Liver (tissue), 9 donors: ENCODE data around the gene PDIA4. TPM values are rescaled to one million over a fixed set of nuclear protein-coding genes. Genes with fewer than 3 reads are reported as not detected.
"Not testable (repeated sequence)": the region's sequence is repeated elsewhere in the genome, so short reads cannot be mapped to it uniquely, and the experiment has no call there.

ENCODE experiments used
- DNase-seq: peaks from one replicate; pipeline ENCODE4 v3.0.0-alpha.2; 2017; ENCODE audit warnings: low spot score
- H3K27ac ChIP-seq, 2 donors: one replicate each; pipeline ENCODE4 v1.7.0; 2013; ENCODE audit warnings: inconsistent platforms in 2 of 2, low read length in 2 of 2, control low read depth in 1 of 2, low read depth in 1 of 2, mild to moderate bottlenecking in 1 of 2
- H3K27me3 ChIP-seq, 4 donors: one replicate each; pipeline versions ENCODE4 v1.6.1 to v1.7.0; 2013; ENCODE audit warnings: low read length in 3 of 4, inconsistent platforms in 1 of 4, mild to moderate bottlenecking in 1 of 4, moderate library complexity in 1 of 4; ENCODE audit not compliant: control insufficient read depth in 4 of 4, insufficient read depth in 4 of 4
- H3K36me3 ChIP-seq, 4 donors: one replicate each; pipeline versions ENCODE4 v1.6.1 to v1.7.0; 2013; ENCODE audit warnings: low read length in 3 of 4, mild to moderate bottlenecking in 3 of 4, low read depth in 1 of 4, moderate library complexity in 1 of 4; ENCODE audit not compliant: control insufficient read depth in 4 of 4, insufficient read depth in 3 of 4
- H3K4me1 ChIP-seq, 4 donors: one replicate each; pipeline versions ENCODE4 v1.6.1 to v1.7.0; 2013; ENCODE audit warnings: low read length in 3 of 4, mild to moderate bottlenecking in 3 of 4, moderate library complexity in 1 of 4; ENCODE audit not compliant: control insufficient read depth in 4 of 4, insufficient read depth in 4 of 4
- H3K4me3 ChIP-seq, 3 donors: one replicate each; pipeline versions ENCODE4 v1.6.1 to v1.7.0; 2013; ENCODE audit warnings: low read length in 3 of 3, control low read depth in 1 of 3, low read depth in 1 of 3, mild to moderate bottlenecking in 1 of 3
- H3K9ac ChIP-seq, 2 donors: one replicate each; pipeline ENCODE4 v1.7.0; 2013; ENCODE audit warnings: low read length in 2 of 2, mild to moderate bottlenecking in 2 of 2, moderate library complexity in 2 of 2, control low read depth in 1 of 2, low read depth in 1 of 2
- H3K9me3 ChIP-seq, 4 donors: one replicate each; pipeline versions ENCODE4 v1.6.1 to v1.7.0; 2013; ENCODE audit warnings: low read length in 3 of 4; ENCODE audit not compliant: control insufficient read depth in 4 of 4
- EGR1 ChIP-seq, 2 donors: IDR thresholded peaks; 2 replicates each; pipeline ENCODE4 v1.6.1; 2016 to 2018; ENCODE audit warnings: antibody characterized with exemption in 2 of 2, low read depth in 2 of 2
- FOXA1 ChIP-seq: IDR thresholded peaks from 2 replicates; pipeline ENCODE4 v1.6.1; 2016; ENCODE audit warnings: antibody characterized with exemption
- GABPA ChIP-seq, 2 donors: IDR thresholded peaks in 1 of 2; conservative IDR thresholded peaks in 1 of 2; 2 replicates each; pipeline ENCODE4 v1.6.1; 2016; ENCODE audit warnings: antibody characterized with exemption in 2 of 2, mild to moderate bottlenecking in 1 of 2, moderate library complexity in 1 of 2
- HNF4G ChIP-seq: IDR thresholded peaks from 2 replicates; pipeline ENCODE4 v1.6.1; 2016; ENCODE audit warnings: antibody characterized with exemption
- JUND ChIP-seq, 2 donors: IDR thresholded peaks; 2 replicates each; pipeline ENCODE4 v1.6.1; 2016; ENCODE audit warnings: antibody characterized with exemption in 2 of 2
- MAX ChIP-seq: IDR thresholded peaks from 2 replicates; pipeline ENCODE4 v1.6.1; 2016; ENCODE audit warnings: antibody characterized with exemption
- NR2F2 ChIP-seq: IDR thresholded peaks from 2 replicates; pipeline ENCODE4 v1.6.1; 2016; ENCODE audit warnings: antibody characterized with exemption
- RAD21 ChIP-seq, 2 donors: IDR thresholded peaks; 2 replicates each; pipeline ENCODE4 v1.6.1; 2016; ENCODE audit warnings: antibody characterized with exemption in 2 of 2, mild to moderate bottlenecking in 2 of 2
- REST ChIP-seq: IDR thresholded peaks from 2 replicates; pipeline ENCODE4 v1.6.1; 2016; ENCODE audit warnings: antibody characterized with exemption, mild to moderate bottlenecking
- RXRA ChIP-seq, 2 donors: IDR thresholded peaks; 2 replicates each; pipeline ENCODE4 v1.6.1; 2017 to 2018; ENCODE audit warnings: antibody characterized with exemption in 2 of 2, mild to moderate bottlenecking in 1 of 2
- SP1 ChIP-seq: IDR thresholded peaks from 2 replicates; pipeline ENCODE4 v1.6.1; 2018; ENCODE audit warnings: antibody characterized with exemption, mild to moderate bottlenecking
- TAF1 ChIP-seq: conservative IDR thresholded peaks from 2 replicates; pipeline ENCODE4 v1.6.1; 2016; ENCODE audit warnings: antibody characterized with exemption, mild to moderate bottlenecking
- ZBTB33 ChIP-seq: IDR thresholded peaks from 2 replicates; pipeline ENCODE4 v1.6.1; 2016; ENCODE audit warnings: antibody characterized with exemption
- WGBS: extraction: QIAGEN DNeasy Blood & Tissue Kit; methylation state at CpG from one replicate; pipeline ENCODE4 v1.1.7; 2013; 5-methylcytosine and 5-hydroxymethylcytosine counted together
- polyA plus RNA-seq, 2 donors: library from polyadenylated mRNA; stranded (reverse) in 1 of 2; unstranded in 1 of 2; fragments of 200-250 nt in 1 of 2; fragments of >200 nt in 1 of 2; fragmentation: Nextera tagmentation in 1 of 2; extraction: Ambion mirVana in 1 of 2; gene quantifications; one replicate each; pipeline versions ENCODE4 v1.2.1 to v1.2.3, GENCODE V29; 2013 to 2015
- total RNA-seq, 2 donors: library from RNA; depleted of rRNA; stranded (reverse); fragments of >200 nt; gene quantifications; one replicate each; pipeline ENCODE4 v1.2.3, GENCODE V29; 2014
- TF ChIP-seq, protein P1 (sequence below): fragments of 150-350 bp; IDR thresholded peaks from 2 replicates; pipeline ENCODE4 v1.5.1; 2017; ENCODE audit warnings: improper control_type of control experiment, low read depth, low read length; ENCODE audit not compliant: missing input control
- TF ChIP-seq, protein P2 (sequence below): IDR thresholded peaks from 2 replicates; pipeline ENCODE4 v1.6.1; 2016; ENCODE audit warnings: antibody characterized with exemption
- donor health status: healthy.
- donor health status: healthy.
- donor health status: healthy.
- donor health status: healthy.
- donor health status: healthy.

The PDIA4 gene
- total and polyA plus RNA-seq, 4 donors, result 133 to 502 (median 233) TPM

DNA sequence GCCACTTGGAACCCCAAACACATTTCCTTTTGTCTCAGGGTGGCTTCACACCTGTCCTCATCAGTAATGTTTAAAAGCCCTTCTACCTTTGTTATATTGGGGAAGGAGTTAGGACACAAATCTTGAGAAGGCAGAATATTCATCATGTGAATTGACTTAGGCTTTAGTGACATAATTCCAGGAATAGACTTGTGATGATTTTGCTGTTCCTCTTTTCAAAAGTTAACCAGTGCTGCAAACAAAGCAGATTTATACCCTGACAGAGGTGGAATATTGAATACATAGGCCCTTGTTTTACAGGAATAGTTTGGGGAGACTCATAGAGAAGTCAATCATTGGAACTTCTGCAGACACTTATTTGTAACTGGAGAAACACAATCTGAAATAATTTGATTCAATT, 35.2 kb upstream of the PDIA4 start:
- Histone ChIP-seq H3K4me3 (no peak overlapping the region), H3K4me1 (peaks cover 0 to 3% (median under 1%) of the 10 kb centered on the region in 4 donors), H3K9ac (no peak overlapping the region), H3K27me3 (no peaks in the 10 kb centered on the region), H3K36me3 (peaks cover 0 to 4% (median 1%) of the 10 kb centered on the region in 4 donors), H3K27ac (no peak overlapping the region), H3K9me3 (no peaks in the 10 kb centered on the region)
- DNase-seq, result no peak
- TF ChIP-seq RAD21 (IDR thresholded peaks at IDR 0.05), result no peak
- TF ChIP-seq FOXA1, result no peak
- no peak for TF ChIP-seq SP1
- TF ChIP-seq, protein P1, sequence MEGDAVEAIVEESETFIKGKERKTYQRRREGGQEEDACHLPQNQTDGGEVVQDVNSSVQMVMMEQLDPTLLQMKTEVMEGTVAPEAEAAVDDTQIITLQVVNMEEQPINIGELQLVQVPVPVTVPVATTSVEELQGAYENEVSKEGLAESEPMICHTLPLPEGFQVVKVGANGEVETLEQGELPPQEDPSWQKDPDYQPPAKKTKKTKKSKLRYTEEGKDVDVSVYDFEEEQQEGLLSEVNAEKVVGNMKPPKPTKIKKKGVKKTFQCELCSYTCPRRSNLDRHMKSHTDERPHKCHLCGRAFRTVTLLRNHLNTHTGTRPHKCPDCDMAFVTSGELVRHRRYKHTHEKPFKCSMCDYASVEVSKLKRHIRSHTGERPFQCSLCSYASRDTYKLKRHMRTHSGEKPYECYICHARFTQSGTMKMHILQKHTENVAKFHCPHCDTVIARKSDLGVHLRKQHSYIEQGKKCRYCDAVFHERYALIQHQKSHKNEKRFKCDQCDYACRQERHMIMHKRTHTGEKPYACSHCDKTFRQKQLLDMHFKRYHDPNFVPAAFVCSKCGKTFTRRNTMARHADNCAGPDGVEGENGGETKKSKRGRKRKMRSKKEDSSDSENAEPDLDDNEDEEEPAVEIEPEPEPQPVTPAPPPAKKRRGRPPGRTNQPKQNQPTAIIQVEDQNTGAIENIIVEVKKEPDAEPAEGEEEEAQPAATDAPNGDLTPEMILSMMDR, result no peak
- no peak for TF ChIP-seq RXRA (IDR thresholded peaks at IDR 0.05)
- no peak for TF ChIP-seq NR2F2
- TF ChIP-seq HNF4G, result no peak
- TF ChIP-seq REST, result no peak
- no peak for TF ChIP-seq GABPA (IDR thresholded peaks at IDR 0.05 in 1 of 2, conservative IDR thresholded peaks at IDR 0.05 in 1 of 2)
- no peak for TF ChIP-seq JUND (IDR thresholded peaks at IDR 0.05)
- TF ChIP-seq EGR1 (IDR thresholded peaks at IDR 0.05; ENCODE audit: low read depth in 2 of 2), result no peak
- TF ChIP-seq, protein P2, sequence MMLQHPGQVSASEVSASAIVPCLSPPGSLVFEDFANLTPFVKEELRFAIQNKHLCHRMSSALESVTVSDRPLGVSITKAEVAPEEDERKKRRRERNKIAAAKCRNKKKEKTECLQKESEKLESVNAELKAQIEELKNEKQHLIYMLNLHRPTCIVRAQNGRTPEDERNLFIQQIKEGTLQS, result no peak
- TF ChIP-seq MAX, result no peak
- TF ChIP-seq ZBTB33, result no peak
- no peak for TF ChIP-seq TAF1

GRCh38 chr7:149062217-149062899, 34.1 kb upstream of the PDIA4 start:
- 94% methylated on average over 10 of the region's 10 CpGs for WGBS

More at GRCh38 chr7:149062217-149062899, 34.1 kb upstream of the PDIA4 start:
- H3K9ac ChIP-seq, H3K4me3 ChIP-seq, H3K36me3 ChIP-seq, H3K27me3 ChIP-seq, H3K27ac ChIP-seq, H3K4me1 ChIP-seq, H3K9me3 ChIP-seq, DNase-seq: not testable (repeated sequence)
